HepG2 (cell line): ENCODE results near the gene PSMG3. TPM values are rescaled to one million over a fixed set of nuclear protein-coding genes. Genes with fewer than 3 reads are reported as not detected.

Source experiments
- ADNP ChIP-seq: sonication (generic); formaldehyde crosslinking; IDR thresholded peaks from 2 replicates; pipeline ENCODE4 v1.4.0; 2020; ENCODE audit warnings: missing genetic modification reagents
- FOXK1 ChIP-seq: sonication (generic); formaldehyde crosslinking; IDR thresholded peaks from 2 replicates; pipeline ENCODE4 v1.4.0; 2020; ENCODE audit warnings: low read depth, missing genetic modification reagents, borderline replicate concordance
- GMEB1 ChIP-seq: sonication (generic); formaldehyde crosslinking; IDR thresholded peaks from 2 replicates; pipeline ENCODE4 v1.5.1; 2020; ENCODE audit warnings: missing genetic modification reagents, mild to moderate bottlenecking, borderline replicate concordance
- HNF4G ChIP-seq, 2 experiments: sonication (generic) in 1 of 2; formaldehyde crosslinking in 1 of 2; IDR thresholded peaks; 2 replicates each; pipeline versions ENCODE4 v1.4.0 to v1.6.1; 2011 to 2020; ENCODE audit warnings: borderline replicate concordance in 2 of 2, low read depth in 2 of 2, mild to moderate bottlenecking in 2 of 2, low read length in 1 of 2, missing genetic modification reagents in 1 of 2, moderate library complexity in 1 of 2
- LCORL ChIP-seq, 2 experiments: fragments of 450-650 bp in 1 of 2; sonication (generic) in 1 of 2; formaldehyde crosslinking in 1 of 2; IDR thresholded peaks; 2 replicates each; pipeline versions ENCODE4 v1.5.0 to v1.6.1; 2017 to 2020; ENCODE audit warnings: antibody characterized with exemption in 1 of 2, missing genetic modification reagents in 1 of 2
- MXI1 ChIP-seq: IDR thresholded peaks from 3 replicates; pipeline ENCODE4 v1.6.1; 2012; ENCODE audit warnings: low read depth, low read length, inconsistent platforms, borderline replicate concordance
- NCOA2 ChIP-seq: sonication (generic); formaldehyde crosslinking; IDR thresholded peaks from 2 replicates; pipeline ENCODE4 v1.8.0; 2022; ENCODE audit warnings: inconsistent platforms
- NFIB ChIP-seq: sonication (generic); formaldehyde crosslinking; IDR thresholded peaks from 2 replicates; pipeline ENCODE4 v1.9.0; 2021; ENCODE audit warnings: missing genetic modification reagents, mild to moderate bottlenecking, borderline replicate concordance
- SALL2 ChIP-seq: sonication (generic); formaldehyde crosslinking; IDR thresholded peaks from 2 replicates; pipeline ENCODE4 v1.8.1; 2023; ENCODE audit warnings: mild to moderate bottlenecking, missing genetic modification reagents, inconsistent platforms
- SAP130 ChIP-seq: IDR thresholded peaks from 2 replicates; pipeline ENCODE4 v1.6.1; 2016; ENCODE audit warnings: low read depth
- SIN3A ChIP-seq: IDR thresholded peaks from 2 replicates; pipeline ENCODE4 v1.6.1; 2011; ENCODE audit warnings: low read depth, mild to moderate bottlenecking, control low read depth, low read length, borderline replicate concordance
- ZBTB10 ChIP-seq: sonication (generic); formaldehyde crosslinking; IDR thresholded peaks from 2 replicates; pipeline ENCODE4 v1.4.0; 2020; ENCODE audit warnings: missing genetic modification reagents, borderline replicate concordance
- ZBTB21 ChIP-seq: sonication (generic); formaldehyde crosslinking; IDR thresholded peaks from 2 replicates; pipeline ENCODE4 v1.4.0; 2020; ENCODE audit warnings: missing genetic modification reagents
- ZNF292 ChIP-seq: sonication (generic); formaldehyde crosslinking; IDR thresholded peaks from 2 replicates; pipeline ENCODE4 v1.8.1; 2022; ENCODE audit warnings: mild to moderate bottlenecking, low read depth, missing genetic modification reagents, borderline replicate concordance
- ZNF496 ChIP-seq: sonication (generic); formaldehyde crosslinking; IDR thresholded peaks from 2 replicates; pipeline ENCODE4 v1.8.1; 2023; ENCODE audit warnings: mild to moderate bottlenecking, moderate library complexity, missing genetic modification reagents; ENCODE audit not compliant: insufficient replicate concordance
- ZNF768 ChIP-seq: sonication (generic); formaldehyde crosslinking; IDR thresholded peaks from 2 replicates; pipeline ENCODE4 v1.4.0; 2020; ENCODE audit warnings: missing genetic modification reagents
- ZNF776 ChIP-seq: sonication (generic); formaldehyde crosslinking; IDR thresholded peaks from 2 replicates; pipeline ENCODE4 v1.4.0; 2020; ENCODE audit warnings: mild to moderate bottlenecking, missing genetic modification reagents
- ZSCAN21 ChIP-seq: sonication (generic); formaldehyde crosslinking; IDR thresholded peaks from 2 replicates; pipeline ENCODE4 v1.8.0; 2022; ENCODE audit warnings: mild to moderate bottlenecking, missing genetic modification reagents, moderate library complexity, borderline replicate concordance
- polyA plus RNA-seq, 8 experiments: library from polyadenylated mRNA; depleted of rRNA in 3 of 8; stranded (reverse) in 7 of 8; unstranded in 1 of 8; fragments of >200 nt; fragmentation: Illumina TruSeq in 4 of 8; extraction: Trizol in 4 of 8; gene quantifications; 2 replicates each; pipeline versions ENCODE4 v1.2.1 to v1.2.3, GENCODE V29; 2011 to 2016; ENCODE audit warnings: low read depth in 4 of 8, missing spikeins in 1 of 8, mixed read lengths in 1 of 8; ENCODE audit not compliant: insufficient read depth in 1 of 8
- total RNA-seq, 5 experiments: library from RNA; depleted of rRNA; stranded (reverse); fragments of >200 nt; fragmentation: Illumina TruSeq; extraction: Trizol; gene quantifications; 2 replicates each; pipeline ENCODE4 v1.2.3, GENCODE V29; 2016; ENCODE audit warnings: low read depth in 1 of 5
- TF ChIP-seq, protein P1 (sequence below): sonication (generic); formaldehyde crosslinking; IDR thresholded peaks from 2 replicates; pipeline ENCODE4 v1.4.0; 2020; ENCODE audit warnings: mild to moderate bottlenecking, missing genetic modification reagents
- TF ChIP-seq, protein P2 (sequence below): IDR thresholded peaks from 2 replicates; pipeline ENCODE4 v1.6.1; 2016; ENCODE audit warnings: low read depth, borderline replicate concordance

The PSMG3 gene
- total and polyA plus RNA-seq, 2 of the 13 experiments (the other 11 are each of a cell fraction or from before 2014, with no cell fraction given): 29.6 to 48.4 TPM

- peak; percentile 50; the same call in 1 of the 2 replicates for TF ChIP-seq HNF4G (IDR thresholded peaks at IDR 0.05; ENCODE audit: borderline replicate concordance, low read depth, low read length)
- no peak for TF ChIP-seq HNF4G (CRISPR knock-in tag; IDR thresholded peaks at IDR 0.05; ENCODE audit: borderline replicate concordance, low read depth)
- TF ChIP-seq ZNF496 (CRISPR knock-in tag): no peak
- TF ChIP-seq MXI1: 0 out of 3 replicates have a peak, but pooled peaks have one; percentile 36
- no peak for TF ChIP-seq SALL2 (CRISPR knock-in tag)
- TF ChIP-seq ADNP (CRISPR knock-in tag): no peak
- no peak for TF ChIP-seq GMEB1 (CRISPR knock-in tag)
- TF ChIP-seq, protein P1, sequence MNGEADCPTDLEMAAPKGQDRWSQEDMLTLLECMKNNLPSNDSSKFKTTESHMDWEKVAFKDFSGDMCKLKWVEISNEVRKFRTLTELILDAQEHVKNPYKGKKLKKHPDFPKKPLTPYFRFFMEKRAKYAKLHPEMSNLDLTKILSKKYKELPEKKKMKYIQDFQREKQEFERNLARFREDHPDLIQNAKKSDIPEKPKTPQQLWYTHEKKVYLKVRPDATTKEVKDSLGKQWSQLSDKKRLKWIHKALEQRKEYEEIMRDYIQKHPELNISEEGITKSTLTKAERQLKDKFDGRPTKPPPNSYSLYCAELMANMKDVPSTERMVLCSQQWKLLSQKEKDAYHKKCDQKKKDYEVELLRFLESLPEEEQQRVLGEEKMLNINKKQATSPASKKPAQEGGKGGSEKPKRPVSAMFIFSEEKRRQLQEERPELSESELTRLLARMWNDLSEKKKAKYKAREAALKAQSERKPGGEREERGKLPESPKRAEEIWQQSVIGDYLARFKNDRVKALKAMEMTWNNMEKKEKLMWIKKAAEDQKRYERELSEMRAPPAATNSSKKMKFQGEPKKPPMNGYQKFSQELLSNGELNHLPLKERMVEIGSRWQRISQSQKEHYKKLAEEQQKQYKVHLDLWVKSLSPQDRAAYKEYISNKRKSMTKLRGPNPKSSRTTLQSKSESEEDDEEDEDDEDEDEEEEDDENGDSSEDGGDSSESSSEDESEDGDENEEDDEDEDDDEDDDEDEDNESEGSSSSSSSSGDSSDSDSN (CRISPR knock-in tag): no peak; the same call in 1 of the 2 replicates
- no peak for TF ChIP-seq NFIB (CRISPR knock-in tag)
- TF ChIP-seq ZBTB21: no peak
- no peak for TF ChIP-seq FOXK1 (CRISPR knock-in tag)
- TF ChIP-seq ZNF768: no peak
- TF ChIP-seq NCOA2 (CRISPR knock-in tag): no peak
- TF ChIP-seq SAP130 (CRISPR knock-in tag): peak; percentile 72
- TF ChIP-seq ZNF776: no peak
- TF ChIP-seq ZNF292 (CRISPR knock-in tag): no peak
- peak; percentile 63; the same call in 1 of the 2 replicates for TF ChIP-seq SIN3A
- 0 out of 2 replicates have a peak, but pooled peaks have one; percentile 23 for TF ChIP-seq ZSCAN21 (CRISPR knock-in tag)
- TF ChIP-seq ZBTB10 (CRISPR knock-in tag): no peak
- TF ChIP-seq, protein P2, sequence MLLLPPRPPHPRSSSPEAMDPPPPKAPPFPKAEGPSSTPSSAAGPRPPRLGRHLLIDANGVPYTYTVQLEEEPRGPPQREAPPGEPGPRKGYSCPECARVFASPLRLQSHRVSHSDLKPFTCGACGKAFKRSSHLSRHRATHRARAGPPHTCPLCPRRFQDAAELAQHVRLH (CRISPR knock-in tag): peak; percentile 60; the same call in 1 of the 2 replicates
- no peak for TF ChIP-seq LCORL (IDR thresholded peaks at IDR 0.05)
- TF ChIP-seq LCORL (CRISPR knock-in tag; IDR thresholded peaks at IDR 0.05): peak; percentile 68; the same call in 1 of the 2 replicates
Observed at GRCh38 chr7:1531263-1531978, 38.4 kb downstream of the PSMG3 start (continued).
